Measurements from ENCODE around the gene CIB4.

- no peak for TF ChIP-seq PATZ1 (CRISPR knock-in tag; IDR thresholded peaks at IDR 0.05; ENCODE audit: borderline replicate concordance)
- TF ChIP-seq ZNF8 (CRISPR knock-in tag; IDR thresholded peaks at IDR 0.05): no peak
- TF ChIP-seq OSR1 (CRISPR knock-in tag; IDR thresholded peaks at IDR 0.05): no peak
- no peak for TF ChIP-seq CSRNP3 (CRISPR knock-in tag; IDR thresholded peaks at IDR 0.05)
- TF ChIP-seq ZNF565 (CRISPR knock-in tag; conservative IDR thresholded peaks at IDR 0.05; ENCODE audit: low read depth): no peak
- no peak for TF ChIP-seq TCF4 (CRISPR knock-in tag; IDR thresholded peaks at IDR 0.05; ENCODE audit: borderline replicate concordance)
- no peak for TF ChIP-seq CREB5 (CRISPR knock-in tag; IDR thresholded peaks at IDR 0.05; ENCODE audit: low read depth)
These were observed 77.0 kb downstream of the CIB4 start for GRCh38 chr2:26564121-26564644.

All from SK-N-SH treated with all-trans-retinoic acid at 6 μM for 48 hours (cell line).